Tibial artery (tissue), 4 donors: ENCODE results near the gene KCNJ6.

Experiments
- DNase-seq, 2 donors: peaks; one replicate each; pipeline ENCODE4 v3.0.0-alpha.2; 2019
- H3K27ac ChIP-seq, 2 donors: fragments of 200-600 bp; sonication (generic) in 1 of 2; 1 replicate in 1 of 2; 2 replicates in 1 of 2; pipeline ENCODE4 v1.5.1; 2018 to 2019; ENCODE audit warnings: mild to moderate bottlenecking in 1 of 2
- H3K27me3 ChIP-seq, 2 donors: fragments of 200-600 bp; sonication (generic) in 1 of 2; one replicate each; pipeline versions ENCODE4 v1.5.1 to v1.6.0; 2016 to 2019
- H3K36me3 ChIP-seq, 3 donors: fragments of 200-600 bp; sonication (generic) in 2 of 3; one replicate each; pipeline ENCODE4 v1.5.1; 2016 to 2019; ENCODE audit warnings: mild to moderate bottlenecking in 2 of 3
- H3K4me1 ChIP-seq, 4 donors: fragments of 200-600 bp; sonication (generic) in 2 of 4; 1 replicate in 3 of 4; 2 replicates in 1 of 4; pipeline ENCODE4 v1.5.1; 2016 to 2019
- H3K4me3 ChIP-seq, 2 donors: fragments of 200-600 bp; sonication (generic) in 1 of 2; 1 replicate in 1 of 2; 2 replicates in 1 of 2; pipeline ENCODE4 v1.5.1; 2018 to 2019; ENCODE audit warnings: mild to moderate bottlenecking in 2 of 2
- H3K9me3 ChIP-seq, 3 donors: fragments of 200-600 bp; sonication (generic) in 1 of 3; one replicate each; pipeline ENCODE4 v1.5.1; 2016 to 2019
- CTCF ChIP-seq, 2 experiments: fragments of 200-600 bp in 1 of 2; fragments of 450-650 bp in 1 of 2; IDR thresholded peaks; one replicate each; pipeline ENCODE4 v1.5.1; 2017 to 2019; ENCODE audit warnings: antibody characterized with exemption in 2 of 2, mild to moderate bottlenecking in 1 of 2, moderate library complexity in 1 of 2
- intact Hi-C: fragments of 100-400 bp; cut with DNase I; formaldehyde crosslinking; loops from one replicate; pipeline ENCODE4 v1.15.0; 2023; ENCODE audit warnings: low total_unique reads

KCNJ6 gene

DNA sequence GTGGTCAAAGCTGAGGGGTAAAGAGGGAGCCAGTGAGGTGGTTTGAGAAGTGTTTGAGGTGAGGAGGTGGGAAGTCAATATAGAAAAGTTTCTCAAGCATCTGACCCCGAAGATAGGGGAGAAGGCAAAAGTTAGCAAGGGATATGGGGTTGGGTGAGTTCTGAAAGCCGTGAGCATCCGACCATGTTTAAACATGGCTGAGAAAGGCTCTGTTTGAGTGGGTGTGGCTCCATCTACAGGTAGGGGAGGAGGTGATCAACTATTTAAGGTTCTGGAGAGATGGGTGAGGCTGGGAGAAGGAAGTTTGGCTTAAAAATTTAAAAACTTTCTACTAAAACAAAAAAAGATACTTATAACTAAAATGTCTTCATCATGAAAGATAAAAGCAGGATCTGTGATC lies 273.8 kb downstream of the KCNJ6 start:
- H3K4me1 ChIP-seq = no peaks in the 10 kb centered on the region
- H3K36me3 ChIP-seq = no peaks in the 10 kb centered on the region
- peaks cover 0 to 24% of the 10 kb centered on the region in 2 donors for H3K27me3 ChIP-seq
- DNase-seq = no peak
- no peak for TF ChIP-seq CTCF (IDR thresholded peaks at IDR 0.05)
- intact Hi-C loops = no loop called here
- H3K9me3 ChIP-seq = no peaks in the 10 kb centered on the region
- H3K27ac ChIP-seq = no peak overlapping the region
- H3K4me3 ChIP-seq = no peak overlapping the region

- H3K36me3 ChIP-seq = no peaks in the 10 kb centered on the region
- H3K4me1 ChIP-seq = peaks cover 0 to 13% (median 5%) of the 10 kb centered on the region in 4 donors
- H3K27me3 ChIP-seq = peaks cover 0 to 20% of the 10 kb centered on the region in 2 donors
- no peak overlapping the region for H3K4me3 ChIP-seq
- H3K9me3 ChIP-seq = no peaks in the 10 kb centered on the region
- no peak for TF ChIP-seq CTCF (IDR thresholded peaks at IDR 0.05)
- H3K27ac ChIP-seq = no peak overlapping the region
- intact Hi-C loops = no loop called here
- no peak for DNase-seq
These were observed 276.5 kb downstream of the KCNJ6 start for GRCh38 chr21:37639756-37640155.

DNA sequence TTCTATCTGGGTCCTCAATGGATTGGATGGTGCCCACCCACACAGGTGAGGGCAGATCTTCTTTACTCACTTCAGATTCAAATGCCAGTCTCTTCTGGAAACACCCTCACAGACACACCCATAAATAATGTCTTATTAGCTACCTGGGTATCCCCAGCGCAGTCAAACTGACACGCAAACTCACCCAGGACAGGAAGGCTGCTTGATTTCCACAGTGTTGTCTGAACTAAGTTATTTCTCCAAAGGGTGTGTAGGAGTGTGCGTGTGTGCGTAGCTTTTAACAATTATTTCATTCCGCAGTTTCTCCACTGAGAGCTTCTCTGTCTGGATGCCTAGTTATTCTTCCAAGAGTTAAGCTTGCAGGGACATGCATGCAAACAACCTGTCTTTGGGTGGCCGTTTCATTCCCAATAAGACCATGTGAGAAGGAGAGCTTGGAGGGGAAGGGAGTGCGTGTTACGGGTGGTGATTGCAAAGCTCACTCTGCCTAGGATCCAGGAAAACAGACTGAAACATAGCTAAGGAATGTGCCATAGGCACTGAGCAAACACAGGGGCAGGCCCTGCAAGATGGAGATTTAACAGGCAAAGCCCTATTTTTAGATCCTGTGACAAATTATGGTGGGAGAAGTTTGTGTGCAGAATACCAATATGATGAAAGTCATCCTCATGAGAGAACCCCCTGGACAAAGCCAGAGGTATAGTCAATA lies 280.0 kb downstream of the KCNJ6 start:
- no peak for TF ChIP-seq CTCF (IDR thresholded peaks at IDR 0.05)
- DNase-seq = no peak
- H3K9me3 ChIP-seq = no peaks in the 10 kb centered on the region

DNA sequence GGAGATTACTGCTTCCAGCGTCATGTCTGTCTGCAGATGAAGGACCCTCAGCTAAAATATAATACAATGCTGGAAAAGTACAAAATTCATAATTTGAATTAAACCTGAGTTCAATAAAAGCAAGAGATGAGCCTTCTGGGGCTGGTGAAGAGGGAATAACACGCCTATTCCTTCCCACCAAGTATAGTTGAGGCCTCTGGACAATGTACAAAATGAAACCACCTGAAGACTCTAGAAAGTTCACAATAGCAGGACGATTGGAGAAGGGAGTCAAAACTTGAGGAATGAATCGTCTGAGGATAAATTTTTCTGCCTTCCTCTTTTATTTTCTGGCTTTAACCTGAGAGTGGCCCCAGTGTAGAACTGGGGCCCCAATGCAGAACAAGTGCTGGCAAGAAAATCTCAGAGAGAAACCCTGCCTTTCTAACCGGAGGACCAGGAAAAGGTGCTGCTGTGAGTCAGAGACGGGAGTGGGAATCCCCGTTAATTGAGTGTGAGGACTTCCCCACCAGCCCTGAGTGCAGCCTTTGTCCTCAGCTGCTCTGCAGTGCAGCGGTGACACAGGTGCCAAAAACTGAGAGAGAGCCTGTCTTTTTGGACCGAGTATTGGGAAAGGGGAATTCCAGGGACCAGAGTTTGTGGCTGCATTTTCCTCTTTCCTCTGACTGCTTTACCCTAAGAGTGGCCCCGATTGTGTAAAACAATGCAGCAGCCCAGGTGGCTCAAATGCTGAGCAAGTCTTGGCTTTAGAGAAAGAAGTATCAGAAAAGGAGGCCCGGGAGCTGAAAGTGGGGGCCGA lies 284.7 kb downstream of the KCNJ6 start:
- intact Hi-C loops = no loop called here
- TF ChIP-seq CTCF (IDR thresholded peaks at IDR 0.05) = no peak
- Histone ChIP-seq H3K4me3 (no peak overlapping the region), H3K27ac (no peak overlapping the region), H3K9me3 (no peaks in the 10 kb centered on the region), H3K36me3 (no peaks in the 10 kb centered on the region), H3K27me3 (peaks cover 0 to 2% of the 10 kb centered on the region in 2 donors), H3K4me1 (peaks cover 0 to 7% (median 4%) of the 10 kb centered on the region in 4 donors)
- no peak for DNase-seq

More for the DNA sequence above, 280.0 kb downstream of the KCNJ6 start:
- Histone ChIP-seq H3K4me1 (peaks cover 0 to 13% (median 5%) of the 10 kb centered on the region in 4 donors), H3K36me3 (no peaks in the 10 kb centered on the region), H3K4me3 (no peak overlapping the region), H3K27me3 (peaks cover 0 to under 1% of the 10 kb centered on the region in 2 donors), H3K27ac (peak overlapping the region; percentile 24 to 51)
- intact Hi-C loops = no loop called here

DNA sequence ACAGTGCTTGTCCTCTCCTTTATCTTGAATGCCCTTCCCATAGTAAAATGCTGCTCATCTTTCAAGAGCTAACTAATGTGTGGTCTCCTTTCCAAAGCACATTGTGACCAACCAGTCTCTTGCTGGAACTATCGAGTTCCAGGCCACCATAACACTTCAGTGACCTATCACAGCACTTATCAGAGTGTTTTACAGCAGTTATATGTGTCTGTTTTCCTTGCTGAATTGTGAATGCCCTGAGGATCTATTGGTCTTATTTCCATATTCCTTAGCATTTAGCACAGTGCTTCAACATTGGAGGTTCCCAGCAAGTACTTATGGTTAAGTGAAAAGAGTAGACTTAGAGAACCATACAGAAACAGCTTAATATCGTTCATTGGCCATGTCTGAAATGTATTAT lies 285.4 kb downstream of the KCNJ6 start:
- Histone ChIP-seq H3K27ac (no peak overlapping the region), H3K27me3 (peaks cover 0 to 2% of the 10 kb centered on the region in 2 donors), H3K9me3 (no peaks in the 10 kb centered on the region), H3K4me3 (no peak overlapping the region), H3K36me3 (no peaks in the 10 kb centered on the region), H3K4me1 (peaks cover 0 to under 1% (median under 1%) of the 10 kb centered on the region in 4 donors)
- intact Hi-C loops = no loop called here
- no peak for DNase-seq
- no peak for TF ChIP-seq CTCF (IDR thresholded peaks at IDR 0.05)
